ENCODE measurements around the gene GPR152.
A peak's percentile ranks its signal among the peaks of the same experiment; 100 is the strongest.
"Not testable (repeated sequence)": the region's sequence is repeated elsewhere in the genome, so short reads cannot be mapped to it uniquely, and the experiment has no call there.

Gene GPR152

GRCh38 chr11:67409261-67409666 lies 43.3 kb downstream of the GPR152 start:
- DNase-seq: peak; percentile 48 to 92 (median 57)

- peak in 1 of 5 donors; percentile 52 for DNase-seq
Observed at GRCh38 chr11:67408437-67409200, 43.9 kb downstream of the GPR152 start.

DNA sequence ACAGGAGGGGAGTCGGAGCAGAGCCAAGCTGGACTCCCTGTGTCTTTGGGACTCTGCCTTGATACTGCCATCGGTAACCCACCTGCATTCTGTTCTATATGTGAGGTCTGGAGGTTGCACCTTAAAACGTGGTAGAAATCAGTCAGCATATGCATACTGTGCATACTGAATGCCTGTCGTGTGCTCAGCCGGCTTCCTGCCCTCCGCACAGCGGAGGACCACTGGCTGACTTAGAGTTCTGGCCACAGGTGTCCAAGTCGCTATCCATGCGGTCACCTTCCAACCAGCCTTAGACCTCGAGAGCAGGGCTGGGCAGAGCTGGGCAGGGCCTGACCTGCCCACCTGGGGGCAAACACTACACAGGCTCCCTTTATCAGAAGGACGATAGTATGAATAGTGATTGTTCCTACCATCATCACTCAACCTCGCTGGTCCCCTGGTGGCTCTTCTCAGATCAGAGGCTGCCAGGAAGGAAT lies 44.8 kb downstream of the GPR152 start:
- DNase-seq: peak in 1 of 5 donors; percentile 47

DNA sequence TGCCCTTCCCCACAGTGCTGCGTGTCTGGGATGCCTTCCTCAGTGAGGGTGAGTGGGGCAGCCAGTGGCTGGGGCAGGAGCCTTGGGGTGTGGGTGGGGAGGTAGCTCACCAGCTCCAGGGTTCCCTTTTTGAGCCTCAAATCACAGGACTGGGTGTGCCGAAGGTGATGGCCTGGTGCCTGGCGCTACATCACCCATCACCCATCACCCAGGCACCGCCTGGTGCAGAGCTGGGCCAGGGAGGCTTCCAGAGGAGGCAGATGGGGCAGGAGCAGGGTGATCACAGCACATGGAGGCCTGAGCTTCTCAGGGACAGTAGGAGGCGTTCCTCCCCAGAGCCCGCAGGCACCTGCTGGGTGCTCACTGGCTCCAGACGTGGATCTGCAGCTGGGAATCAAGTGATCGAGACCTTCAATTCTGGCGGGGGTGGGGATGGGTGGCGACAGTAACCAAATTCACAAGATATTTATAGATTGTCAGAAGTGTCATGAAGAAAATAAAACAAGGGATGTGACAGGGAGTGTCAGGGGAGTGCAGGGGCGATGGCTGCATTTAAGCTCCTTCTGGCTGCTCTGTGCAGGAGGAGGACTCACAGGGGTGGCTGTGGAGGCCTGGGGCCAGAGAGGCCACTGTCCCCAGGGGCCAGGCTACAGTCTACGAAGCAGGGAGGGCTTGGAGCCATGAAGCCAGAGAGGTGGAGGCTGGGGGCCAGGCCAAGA lies 45.4 kb downstream of the GPR152 start:
- peak in 1 of 5 donors; percentile 39 for DNase-seq

DNA sequence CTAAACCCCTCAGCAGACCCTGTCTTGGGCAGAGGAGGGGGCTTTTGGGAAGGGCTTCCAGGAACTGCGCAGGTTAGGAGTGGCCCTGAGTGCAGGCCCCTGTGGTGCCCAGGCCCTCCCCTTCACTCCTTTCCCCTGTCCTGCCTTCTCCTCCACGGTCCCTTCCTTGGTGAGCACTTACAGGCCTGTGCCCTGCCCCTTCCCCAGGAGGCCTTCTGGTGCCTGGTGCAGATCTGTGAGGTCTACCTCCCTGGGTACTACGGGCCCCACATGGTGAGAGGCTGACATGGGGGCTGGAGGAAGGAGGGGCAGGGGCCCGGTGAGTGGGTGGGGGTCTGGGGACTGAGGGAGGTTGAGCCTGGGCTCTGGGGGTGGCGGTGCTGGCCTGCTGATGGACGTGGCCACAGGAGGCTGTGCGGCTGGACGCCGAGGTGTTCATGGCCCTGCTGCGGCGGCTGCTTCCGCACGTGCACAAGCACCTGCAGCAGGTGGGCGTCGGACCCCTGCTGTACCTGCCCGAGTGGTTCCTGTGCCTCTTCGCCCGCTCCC lies 46.0 kb downstream of the GPR152 start:
- DNase-seq: no peak

GRCh38 chr11:67405688-67406339 lies 46.7 kb downstream of the GPR152 start:
- no peak for DNase-seq

DNA sequence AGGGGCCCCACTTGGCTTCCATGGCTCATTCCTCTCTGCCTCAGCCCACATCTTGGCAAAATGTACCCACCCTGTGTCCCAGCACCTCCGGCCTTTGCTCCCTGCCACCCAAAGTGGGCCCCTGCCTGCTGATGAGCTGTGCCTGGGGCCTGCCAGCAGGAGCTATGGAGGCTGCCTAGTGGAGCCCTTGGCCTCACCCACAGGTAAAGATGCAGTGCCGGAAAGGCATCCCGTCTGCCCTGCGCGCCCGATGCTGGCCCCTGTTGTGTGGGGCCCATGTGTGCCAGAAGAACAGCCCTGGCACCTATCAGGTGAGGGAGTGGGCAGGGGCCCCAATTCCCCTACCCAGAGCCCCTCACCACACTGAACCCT lies 47.3 kb downstream of the GPR152 start:
- peak in 1 of 5 donors; percentile 44 for DNase-seq

DNA sequence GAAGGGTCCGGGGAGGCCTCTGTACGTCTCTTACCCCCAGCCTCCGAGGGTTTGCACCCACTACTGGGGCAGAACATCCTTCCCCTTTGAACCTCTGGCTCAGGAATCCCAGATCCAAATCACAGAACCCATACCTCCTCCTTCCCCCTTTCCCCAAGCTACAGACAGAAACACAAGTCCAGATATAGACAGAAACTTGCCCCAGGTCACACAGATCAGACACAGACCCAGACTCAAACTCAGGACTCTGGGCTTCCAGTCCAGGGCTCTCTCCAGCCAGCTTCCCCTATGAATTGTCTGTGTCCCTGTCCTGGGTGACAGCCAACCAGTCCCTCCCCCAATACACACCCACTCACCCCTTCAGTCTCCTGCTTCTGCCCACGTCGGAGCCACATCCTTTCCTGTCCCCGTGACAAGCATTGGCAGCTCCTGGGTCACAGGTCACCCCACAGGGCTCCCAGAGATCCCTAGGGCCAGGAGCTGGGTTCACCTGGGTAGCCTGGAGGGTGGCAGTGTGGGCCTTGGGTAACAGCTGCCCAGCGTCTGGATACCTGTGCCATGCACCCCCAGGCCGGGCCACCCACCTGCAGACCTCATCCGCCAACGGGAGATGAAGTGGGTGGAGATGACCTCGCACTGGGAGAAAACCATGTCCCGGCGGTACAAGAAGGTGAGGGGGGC lies 47.9 kb downstream of the GPR152 start:
- peak in 1 of 5 donors; percentile 72 for DNase-seq

DNA sequence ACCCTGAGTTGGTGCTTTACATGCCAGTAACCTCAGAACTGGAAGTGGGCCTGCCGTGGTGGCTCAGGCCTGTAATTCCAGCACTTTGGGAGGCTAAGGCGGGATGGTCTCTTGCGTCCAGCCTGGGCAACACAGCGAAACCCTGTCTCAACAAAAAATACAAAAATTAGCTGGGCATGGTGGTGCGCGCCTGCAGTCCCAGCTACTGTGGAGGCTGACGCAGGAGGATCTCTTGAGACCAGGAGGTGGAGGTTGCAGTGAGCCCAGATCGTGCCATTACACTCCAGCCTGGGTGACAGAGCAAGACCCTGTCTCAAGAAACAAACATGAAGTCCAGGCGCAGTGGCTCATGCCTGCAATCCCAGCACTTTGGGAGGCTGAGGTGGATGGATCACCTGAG lies 49.4 kb downstream of the GPR152 start:
- DNase-seq: not testable (repeated sequence)

DNA sequence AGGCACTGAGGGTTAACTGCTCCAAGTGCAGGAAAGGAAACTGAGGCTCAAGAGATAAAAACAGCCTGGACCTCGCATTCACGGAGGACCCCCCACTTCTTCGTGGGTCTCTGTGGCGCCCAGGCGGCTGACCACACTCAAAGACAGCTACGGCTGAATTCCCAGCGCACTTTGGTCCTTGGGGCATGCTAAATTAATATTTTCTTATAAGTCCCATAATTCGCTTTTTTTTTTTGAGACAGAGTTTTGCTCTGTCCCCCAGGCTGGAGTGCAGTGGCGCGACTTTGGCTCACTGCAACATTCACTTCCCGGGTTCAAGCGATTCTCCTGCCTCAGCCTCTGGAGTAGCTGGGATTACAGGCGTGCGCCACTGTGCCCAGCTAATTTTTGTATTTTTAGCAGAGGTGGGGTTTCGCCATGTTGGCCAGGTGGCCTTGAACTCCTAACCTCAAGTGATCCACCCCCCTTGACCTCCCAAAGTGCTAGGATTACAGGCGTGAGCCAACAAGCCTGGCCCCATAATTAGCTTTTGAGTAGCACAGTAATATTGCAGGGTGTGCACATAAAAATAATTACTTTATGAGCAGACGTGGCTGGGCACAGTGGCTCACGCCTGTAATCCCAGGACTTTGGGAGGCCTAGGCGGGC lies 50.2 kb downstream of the GPR152 start:
- DNase-seq: not testable (repeated sequence)

GRCh38 chr11:67401495-67402191 lies 50.9 kb downstream of the GPR152 start, which contains the start of gene PPP1CA:
TSS of gene PPP1CA (minus strand) at chr11:67401858. CDS start at chr11:67401782, 76 bp downstream.
- DNase-seq: peak; percentile 86 to 94 (median 88)
